GM06990 (cell line): ENCODE results near the gene PIPOX.

Source experiments
- DNase-seq: peaks from one replicate; pipeline ENCODE4 v3.0.0-alpha.2; 2011; ENCODE audit not compliant: insufficient read length; ENCODE audit errors: extremely low read depth
- H3K27me3 ChIP-seq: replicated peaks from 2 replicates; pipeline ENCODE4 v1.6.0; 2011; ENCODE audit warnings: low read length; ENCODE audit not compliant: control insufficient read depth, insufficient read depth
- H3K36me3 ChIP-seq: 2 replicates; pipeline ENCODE4 v1.5.1; 2011; ENCODE audit warnings: low read length; ENCODE audit not compliant: control insufficient read depth, insufficient read depth
- H3K4me3 ChIP-seq: replicated peaks from 2 replicates; pipeline ENCODE4 v1.5.1; 2011; ENCODE audit warnings: low read depth, mild to moderate bottlenecking, control low read depth, low read length
- TF ChIP-seq, protein P1 (sequence below): IDR thresholded peaks from 2 replicates; pipeline ENCODE4 v1.5.1; 2011; ENCODE audit warnings: low read length, control low read depth, mild to moderate bottlenecking, inconsistent platforms; ENCODE audit not compliant: insufficient read depth, poor library complexity, severe bottlenecking

Gene PIPOX

DNA sequence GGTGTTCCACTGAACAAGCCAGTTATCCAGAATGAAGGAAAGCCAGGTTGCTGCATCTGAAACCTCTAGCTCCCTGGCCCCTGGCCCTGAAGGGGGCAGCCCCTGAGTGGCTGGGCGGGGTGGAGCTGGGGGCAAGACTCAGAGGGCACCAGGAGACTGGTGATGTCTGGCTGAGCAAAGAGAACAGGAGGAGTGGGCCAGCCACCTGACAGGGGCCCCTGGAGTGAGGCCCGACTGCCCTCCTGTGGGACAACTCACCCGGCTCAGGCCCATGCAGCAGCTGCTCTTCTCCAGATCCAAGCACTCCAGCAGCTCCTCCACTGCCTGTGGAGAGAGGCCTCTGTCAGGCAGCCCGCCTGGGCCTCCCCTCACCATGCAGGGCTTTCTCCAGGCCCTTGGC, 60.4 kb downstream of the PIPOX start:
- Histone ChIP-seq H3K36me3 (peaks cover 39% of the 10 kb centered on the region), H3K27me3 (no peaks in the 10 kb centered on the region), H3K4me3 (no peak overlapping the region)
- DNase-seq: no peak
- TF ChIP-seq, protein P1, sequence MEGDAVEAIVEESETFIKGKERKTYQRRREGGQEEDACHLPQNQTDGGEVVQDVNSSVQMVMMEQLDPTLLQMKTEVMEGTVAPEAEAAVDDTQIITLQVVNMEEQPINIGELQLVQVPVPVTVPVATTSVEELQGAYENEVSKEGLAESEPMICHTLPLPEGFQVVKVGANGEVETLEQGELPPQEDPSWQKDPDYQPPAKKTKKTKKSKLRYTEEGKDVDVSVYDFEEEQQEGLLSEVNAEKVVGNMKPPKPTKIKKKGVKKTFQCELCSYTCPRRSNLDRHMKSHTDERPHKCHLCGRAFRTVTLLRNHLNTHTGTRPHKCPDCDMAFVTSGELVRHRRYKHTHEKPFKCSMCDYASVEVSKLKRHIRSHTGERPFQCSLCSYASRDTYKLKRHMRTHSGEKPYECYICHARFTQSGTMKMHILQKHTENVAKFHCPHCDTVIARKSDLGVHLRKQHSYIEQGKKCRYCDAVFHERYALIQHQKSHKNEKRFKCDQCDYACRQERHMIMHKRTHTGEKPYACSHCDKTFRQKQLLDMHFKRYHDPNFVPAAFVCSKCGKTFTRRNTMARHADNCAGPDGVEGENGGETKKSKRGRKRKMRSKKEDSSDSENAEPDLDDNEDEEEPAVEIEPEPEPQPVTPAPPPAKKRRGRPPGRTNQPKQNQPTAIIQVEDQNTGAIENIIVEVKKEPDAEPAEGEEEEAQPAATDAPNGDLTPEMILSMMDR: no peak
